Skin epidermis (tissue), 12 donors: ENCODE results near the gene TOE1.
A peak's percentile ranks its signal among the peaks of the same experiment; 100 is the strongest.

Experiments used
- H3K27ac ChIP-seq, 21 experiments: fragments of 200-600 bp; sonication (generic) in 11 of 21; one replicate each; pipeline ENCODE4 v1.5.0; 2020; ENCODE audit warnings: mild to moderate bottlenecking in 3 of 21, inconsistent platforms in 2 of 21, moderate library complexity in 2 of 21
- H3K4me3 ChIP-seq, 7 experiments: fragments of 200-600 bp; sonication (generic) in 2 of 7; one replicate each; pipeline ENCODE4 v1.5.0; 2020; ENCODE audit warnings: inconsistent platforms in 2 of 7, mild to moderate bottlenecking in 2 of 7, moderate library complexity in 1 of 7

The TOE1 gene

GRCh38 chr1:45325851-45326506 is 14.0 kb upstream of the TOE1 start:
- Histone ChIP-seq H3K4me3 (peak overlapping the region in 6 of 7 experiments; percentile 36 to 53 (median 46)), H3K27ac (peak overlapping the region in 2 of 21 experiments; percentile 2 to 66)

- peak within 1 kb of the TSS in 6 of 21 experiments; percentile 2 to 66 (median 14) for H3K27ac ChIP-seq
Observed at GRCh38 chr1:45326627-45327623, 13.0 kb upstream of the TOE1 start, which contains the start of gene HPDL. HPDL (plus strand) TSS chr1:45326895; CDS start chr1:45327149, 254 bp downstream.

GRCh38 chr1:45327644-45328515 is 12.1 kb upstream of the TOE1 start:
- H3K27ac ChIP-seq: no peak overlapping the region
- peak overlapping the region in 5 of 7 experiments; percentile 42 to 53 (median 47) for H3K4me3 ChIP-seq

More at GRCh38 chr1:45326627-45327623, 13.0 kb upstream of the TOE1 start, which contains the start of gene HPDL:
- H3K4me3 ChIP-seq: peak within 1 kb of the TSS; percentile 36 to 53 (median 46)

GRCh38 chr1:45328680-45329079 is 11.3 kb upstream of the TOE1 start:
- no peak overlapping the region for H3K27ac ChIP-seq
- no peak overlapping the region for H3K4me3 ChIP-seq

- H3K4me3 ChIP-seq: no peak overlapping the region
- H3K27ac ChIP-seq: no peak overlapping the region
Observed at GRCh38 chr1:45329445-45329844, 10.5 kb upstream of the TOE1 start.

GRCh38 chr1:45331436-45332345 is 8.3 kb upstream of the TOE1 start:
- Histone ChIP-seq H3K27ac (no peak overlapping the region), H3K4me3 (no peak overlapping the region)

GRCh38 chr1:45332346-45332720 is 7.6 kb upstream of the TOE1 start:
- Histone ChIP-seq H3K4me3 (no peak overlapping the region), H3K27ac (no peak overlapping the region)

- H3K4me3 ChIP-seq: no peak overlapping the region
- H3K27ac ChIP-seq: peak overlapping the region in 2 of 21 experiments; percentile 10 to 18
Observed at GRCh38 chr1:45334308-45335245, 5.4 kb upstream of the TOE1 start.

- H3K27ac ChIP-seq: no peak overlapping the region
Observed at GRCh38 chr1:45335855-45336324, 4.1 kb upstream of the TOE1 start.

GRCh38 chr1:45337630-45338325 is 2.2 kb upstream of the TOE1 start:
- Histone ChIP-seq H3K27ac (no peak overlapping the region), H3K4me3 (no peak overlapping the region)

More at GRCh38 chr1:45335855-45336324, 4.1 kb upstream of the TOE1 start:
- no peak overlapping the region for H3K4me3 ChIP-seq

- Histone ChIP-seq H3K4me3 (peak overlapping the region; percentile 62 to 92 (median 78)), H3K27ac (peak overlapping the region in 19 of 21 experiments; percentile 31 to 100 (median 96))
Observed at GRCh38 chr1:45340816-45341466, 971 bp downstream of the TOE1 start.

GRCh38 chr1:45344499-45344898 is 4.5 kb downstream of the TOE1 start:
- no peak overlapping the region for H3K4me3 ChIP-seq
- no peak overlapping the region for H3K27ac ChIP-seq

GRCh38 chr1:45345014-45345413 is 5.0 kb downstream of the TOE1 start:
- H3K27ac ChIP-seq: no peak overlapping the region
- H3K4me3 ChIP-seq: no peak overlapping the region

- Histone ChIP-seq H3K27ac (no peak overlapping the region), H3K4me3 (no peak overlapping the region)
Observed at GRCh38 chr1:45346473-45346872, 6.5 kb downstream of the TOE1 start.

- Histone ChIP-seq H3K4me3 (no peak overlapping the region), H3K27ac (peak overlapping the region in 10 of 21 experiments; percentile 14 to 66 (median 33))
Observed at GRCh38 chr1:45348020-45348419, 8.1 kb downstream of the TOE1 start.

GRCh38 chr1:45348609-45348965 is 8.6 kb downstream of the TOE1 start:
- Histone ChIP-seq H3K4me3 (no peak overlapping the region), H3K27ac (peak overlapping the region in 17 of 21 experiments; percentile 6 to 66 (median 32))
